HCT116 (cell line): ENCODE data around the gene COL23A1. TPM values are rescaled to one million over a fixed set of nuclear protein-coding genes. Genes with fewer than 3 reads are reported as not detected.

Source experiments
- ATAC-seq: fragments of 200-7000 bp; cut with Tn5 transposase; 2 replicates; pipeline ENCODE4 v1.9.1; 2020; ENCODE audit warnings: mild to moderate bottlenecking, moderate library complexity
- BruUV-seq: library from RNA; stranded (reverse); fragments of 400-500 nt; replicated peaks from 2 replicates; lab custom pipeline; 2021; lab: Mats Ljungman, UMichigan
- CTCF ChIA-PET: fragments of 300-600 bp; sonication (Branson Sonifier 250); formaldehyde crosslinking; loops from one replicate; lab custom pipeline; 2021; ENCODE audit warnings: antibody characterized with exemption; lab: Charles Lee
- POLR2A ChIA-PET: fragments of 300-600, 350-600 bp; sonication (Branson Sonifier 250); formaldehyde crosslinking; loops from one replicate; lab custom pipeline; 2021; ENCODE audit warnings: antibody characterized with exemption; lab: Charles Lee
- RAD21 ChIA-PET, 2 experiments: fragments of 300-600 bp; sonication (Branson Sonifier 250); formaldehyde crosslinking; loops; one replicate each; lab custom pipeline; 2023; ENCODE audit warnings: low total read pairs in 2 of 2; ENCODE audit not compliant: uncharacterized antibody in 2 of 2, unreplicated experiment in 2 of 2, low non-redundant PET in 1 of 2; lab: Charles Lee
- DNase-seq: peaks from one replicate; pipeline ENCODE4 v3.0.0-alpha.2; 2010; ENCODE audit warnings: low read depth, low spot score
- H2AFZ ChIP-seq: fragments of 200-600 bp; shearing (Covaris generic), sonication (generic); 2 replicates; pipeline ENCODE4 v1.6.1; 2017; ENCODE audit warnings: low read depth, mixed run types, mixed read lengths, antibody characterized with exemption, low read length; ENCODE audit not compliant: poor library complexity, severe bottlenecking
- H3K27ac ChIP-seq: 2 replicates; pipeline ENCODE4 v1.5.1; 2012; ENCODE audit warnings: low read depth, low read length
- H3K27me3 ChIP-seq: fragments of 200-600 bp; sonication (generic); 2 replicates; pipeline ENCODE4 v1.6.1; 2016; ENCODE audit warnings: mixed run types, low read length, mixed read lengths; ENCODE audit not compliant: insufficient read depth
- H3K36me3 ChIP-seq, 2 experiments: fragments of 200-500 bp in 1 of 2; fragments of 200-600 bp in 1 of 2; sonication (Bioruptor generic) in 1 of 2; sonication (generic) in 1 of 2; 2 replicates each; pipeline versions ENCODE4 v1.5.1 to v1.6.1; 2014 to 2016; ENCODE audit warnings: low read length in 2 of 2, inconsistent platforms in 1 of 2, mixed read lengths in 1 of 2, mixed run types in 1 of 2; ENCODE audit not compliant: insufficient read depth in 2 of 2, control insufficient read depth in 1 of 2
- H3K4me1 ChIP-seq, 2 experiments: fragments of 200-600 bp in 1 of 2; sonication (generic) in 1 of 2; 2 replicates each; pipeline versions ENCODE4 v1.5.1 to v1.6.1; 2012 to 2017; ENCODE audit warnings: low read length in 2 of 2, inconsistent platforms in 1 of 2, mild to moderate bottlenecking in 1 of 2, mixed read lengths in 1 of 2, mixed run types in 1 of 2, moderate library complexity in 1 of 2; ENCODE audit not compliant: insufficient read depth in 2 of 2, control insufficient read depth in 1 of 2
- H3K4me2 ChIP-seq: fragments of 200-600 bp; sonication (generic); 2 replicates; pipeline ENCODE4 v1.6.1; 2017; ENCODE audit warnings: mixed run types, low read length, mixed read lengths
- H3K4me3 ChIP-seq, 2 experiments: fragments of 200-600 bp in 1 of 2; sonication (generic) in 1 of 2; replicated peaks in 1 of 2; 2 replicates each; pipeline ENCODE4 v1.5.1; 2011 to 2016; ENCODE audit warnings: low read length in 2 of 2, control low read depth in 1 of 2, low read depth in 1 of 2, mild to moderate bottlenecking in 1 of 2, mixed read lengths in 1 of 2, mixed run types in 1 of 2
- H3K79me2 ChIP-seq: fragments of 200-600 bp; sonication (generic); 2 replicates; pipeline ENCODE4 v1.6.1; 2017; ENCODE audit warnings: mild to moderate bottlenecking, mixed run types, low read length, moderate library complexity, mixed read lengths; ENCODE audit not compliant: insufficient read depth
- H3K9ac ChIP-seq: fragments of 200-600 bp; sonication (generic); 2 replicates; pipeline ENCODE4 v1.6.1; 2016; ENCODE audit warnings: low read length, mixed read lengths
- H3K9me2 ChIP-seq: fragments of 200-600 bp; sonication (generic), shearing (Covaris generic); 2 replicates; pipeline ENCODE4 v1.6.1; 2017; ENCODE audit warnings: mixed run types, mild to moderate bottlenecking, moderate library complexity; ENCODE audit not compliant: insufficient read depth
- H3K9me3 ChIP-seq, 2 experiments: fragments of 200-500 bp in 1 of 2; fragments of 200-600 bp in 1 of 2; sonication (Bioruptor generic) in 1 of 2; sonication (generic) in 1 of 2; 2 replicates each; pipeline ENCODE4 v1.6.1; 2014 to 2017; ENCODE audit warnings: low read length in 2 of 2, mixed read lengths in 2 of 2, inconsistent platforms in 1 of 2, low read depth in 1 of 2, mild to moderate bottlenecking in 1 of 2, mixed run types in 1 of 2, moderate library complexity in 1 of 2; ENCODE audit not compliant: control insufficient read depth in 1 of 2, insufficient read depth in 1 of 2
- H4K20me1 ChIP-seq: fragments of 200-600 bp; sonication (generic), shearing (Covaris generic); 2 replicates; pipeline ENCODE4 v1.6.1; 2017; ENCODE audit warnings: mixed run types, mild to moderate bottlenecking, moderate library complexity; ENCODE audit not compliant: insufficient read depth
- EGR1 ChIP-seq: IDR thresholded peaks from 2 replicates; pipeline ENCODE4 v1.6.1; 2012; ENCODE audit warnings: low read depth
- ELF1 ChIP-seq: IDR thresholded peaks from 2 replicates; pipeline ENCODE4 v1.6.1; 2012; ENCODE audit warnings: low read depth, borderline replicate concordance
- EZH2 ChIP-seq: fragments of 200-600 bp; sonication (generic); IDR thresholded peaks from 2 replicates; pipeline ENCODE4 v1.6.1; 2017; ENCODE audit warnings: antibody characterized with exemption, mixed run types
- EZH2phosphoT487 ChIP-seq: fragments of 200-600 bp; IDR thresholded peaks from 2 replicates; pipeline ENCODE4 v1.6.1; 2018; ENCODE audit warnings: antibody characterized with exemption, borderline replicate concordance
- FOSL1 ChIP-seq: IDR thresholded peaks from 2 replicates; pipeline ENCODE4 v1.6.1; 2012; ENCODE audit warnings: low read depth
- POLR2A ChIP-seq: IDR thresholded peaks from 2 replicates; pipeline ENCODE4 v1.7.0; 2011; ENCODE audit warnings: borderline replicate concordance; ENCODE audit not compliant: insufficient read depth, insufficient read length; ENCODE audit errors: extremely low read depth
- POLR2AphosphoS5 ChIP-seq: IDR thresholded peaks from 2 replicates; pipeline ENCODE4 v1.6.1; 2011; ENCODE audit warnings: mild to moderate bottlenecking, low read depth, low read length, moderate library complexity
- RAD21 ChIP-seq: IDR thresholded peaks from 2 replicates; pipeline ENCODE4 v1.6.1; 2012; ENCODE audit warnings: low read depth, mild to moderate bottlenecking
- SIN3A ChIP-seq: IDR thresholded peaks from 2 replicates; pipeline ENCODE4 v1.6.1; 2012; ENCODE audit warnings: low read depth
- SP1 ChIP-seq: IDR thresholded peaks from 2 replicates; pipeline ENCODE4 v1.6.1; 2012; ENCODE audit warnings: low read depth
- SRF ChIP-seq: IDR thresholded peaks from 2 replicates; pipeline ENCODE4 v1.6.1; 2012; ENCODE audit warnings: low read depth
- YY1 ChIP-seq: IDR thresholded peaks from 2 replicates; pipeline ENCODE4 v1.6.1; 2011; ENCODE audit warnings: low read length, low read depth, moderate library complexity, mild to moderate bottlenecking; ENCODE audit not compliant: insufficient replicate concordance; ENCODE audit errors: extremely low read depth
- ZFX ChIP-seq: fragments of 450-650 bp; IDR thresholded peaks from 2 replicates; pipeline ENCODE4 v1.6.1; 2017
- ZNF274 ChIP-seq: fragments of 200-500 bp; sonication (Bioruptor generic); IDR thresholded peaks from 2 replicates; pipeline ENCODE4 v1.6.1; 2014; ENCODE audit warnings: mild to moderate bottlenecking, low read depth, low read length, inconsistent platforms
- intact Hi-C: fragments of 100-400 bp; cut with micrococcal nuclease; formaldehyde crosslinking; loops from 2 replicates; pipeline ENCODE4 v1.10.0; 2022
- total RNA-seq: library from RNA; stranded (reverse); gene quantifications from one replicate; pipeline ENCODE4 v1.2.1, GENCODE V29; 2021; ENCODE audit not compliant: unreplicated experiment
- TF ChIP-seq, protein P1 (sequence below): IDR thresholded peaks from 2 replicates; pipeline ENCODE4 v1.6.1; 2012
- TF ChIP-seq, protein P2 (sequence below): IDR thresholded peaks from 2 replicates; pipeline ENCODE4 v1.6.1; 2011; ENCODE audit warnings: mild to moderate bottlenecking, low read length, moderate library complexity; ENCODE audit not compliant: insufficient replicate concordance; ENCODE audit errors: extremely low read depth
- TF ChIP-seq, protein P3 (sequence below): IDR thresholded peaks from 2 replicates; pipeline ENCODE4 v1.6.1; 2012; ENCODE audit warnings: low read depth
- TF ChIP-seq, protein P4 (sequence below): IDR thresholded peaks from 2 replicates; pipeline ENCODE4 v1.6.1; 2012

Gene COL23A1
- total RNA-seq, 1 experiment from 2014 or later: not detected

DNA sequence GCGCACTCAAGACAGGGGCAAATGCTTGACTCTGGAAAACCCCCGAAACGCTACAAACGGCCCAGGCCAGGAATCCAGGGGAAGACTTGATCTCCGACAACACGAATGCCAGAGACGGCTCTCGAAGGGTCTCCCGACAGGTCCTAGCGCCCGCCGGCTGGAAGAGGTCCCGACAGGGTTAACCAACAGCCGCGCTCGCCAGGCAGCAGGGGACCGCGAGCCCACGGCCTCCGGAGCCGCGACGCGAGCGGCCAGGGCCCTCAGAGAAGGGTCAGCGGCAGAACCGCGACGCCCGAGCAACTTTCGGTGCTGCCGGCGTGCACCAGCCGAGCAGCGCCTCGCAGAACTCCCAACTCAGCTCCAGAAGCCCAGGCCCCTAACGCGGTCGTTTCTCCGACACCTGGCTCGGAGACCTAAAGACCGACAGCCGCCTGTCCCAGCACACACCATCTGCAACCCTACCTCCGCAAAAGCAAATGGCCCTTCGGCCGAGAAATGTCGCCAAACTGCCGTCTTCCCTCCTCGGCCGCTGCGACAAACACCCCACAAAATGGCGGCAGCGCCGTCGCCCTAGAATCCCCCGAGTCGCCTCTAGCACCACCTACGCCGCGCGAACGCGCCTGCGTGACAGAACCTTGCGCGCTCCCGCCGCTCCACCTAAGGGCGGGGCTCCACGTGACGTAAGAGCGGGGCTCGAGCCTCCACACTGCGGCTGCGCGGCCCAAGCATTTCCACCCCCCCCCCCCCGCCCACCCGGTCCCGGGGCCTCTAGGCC, 36.5 kb upstream of the COL23A1 start, which contains the start of gene CLK4:
Gene CLK4 (minus strand): TSS at position 567 of the 775 bp plus-strand sequence. CDS start 3,634 bp downstream, outside the sequence.
- TSS peak; percentile 73 for BruUV-seq

More for the DNA sequence above, 36.5 kb upstream of the COL23A1 start, which contains the start of gene CLK4:
- intact Hi-C loops: loop anchor here (5.0 to 10.0 kb wide), 3 partner anchors 106 to 549 kb away; partner anchors contain the start of genes ZNF354A and ZNF354B
- H3K4me3 ChIP-seq: peak within 1 kb of the TSS; percentile 86 to 94
- H3K36me3 ChIP-seq: peaks cover 10 to 14% of the 10 kb centered on the region in 2 experiments; a peak in 3 of 4 replicates
- peak within 1 kb of the TSS; percentile 84 for H3K27ac ChIP-seq
- CTCF ChIA-PET: no interaction called here
- TF ChIP-seq FOSL1 (peak; percentile 74), SIN3A (no peak; the same call in 1 of the 2 replicates), ELF1 (no peak), POLR2A (peak; percentile 77), SRF (no peak), EZH2 (no peak), EZH2phosphoT487 (no peak), RAD21 (no peak), ZNF274 (no peak), POLR2AphosphoS5 (peak; percentile 91), SP1 (peak; percentile 26; the same call in 1 of the 2 replicates), EGR1 (peak; percentile 68; the same call in 1 of the 2 replicates), ZFX (peak; percentile 86), YY1 (peak; percentile 92)
- TF ChIP-seq, protein P1, sequence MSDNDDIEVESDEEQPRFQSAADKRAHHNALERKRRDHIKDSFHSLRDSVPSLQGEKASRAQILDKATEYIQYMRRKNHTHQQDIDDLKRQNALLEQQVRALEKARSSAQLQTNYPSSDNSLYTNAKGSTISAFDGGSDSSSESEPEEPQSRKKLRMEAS: peak; percentile 63
- TF ChIP-seq, protein P2, sequence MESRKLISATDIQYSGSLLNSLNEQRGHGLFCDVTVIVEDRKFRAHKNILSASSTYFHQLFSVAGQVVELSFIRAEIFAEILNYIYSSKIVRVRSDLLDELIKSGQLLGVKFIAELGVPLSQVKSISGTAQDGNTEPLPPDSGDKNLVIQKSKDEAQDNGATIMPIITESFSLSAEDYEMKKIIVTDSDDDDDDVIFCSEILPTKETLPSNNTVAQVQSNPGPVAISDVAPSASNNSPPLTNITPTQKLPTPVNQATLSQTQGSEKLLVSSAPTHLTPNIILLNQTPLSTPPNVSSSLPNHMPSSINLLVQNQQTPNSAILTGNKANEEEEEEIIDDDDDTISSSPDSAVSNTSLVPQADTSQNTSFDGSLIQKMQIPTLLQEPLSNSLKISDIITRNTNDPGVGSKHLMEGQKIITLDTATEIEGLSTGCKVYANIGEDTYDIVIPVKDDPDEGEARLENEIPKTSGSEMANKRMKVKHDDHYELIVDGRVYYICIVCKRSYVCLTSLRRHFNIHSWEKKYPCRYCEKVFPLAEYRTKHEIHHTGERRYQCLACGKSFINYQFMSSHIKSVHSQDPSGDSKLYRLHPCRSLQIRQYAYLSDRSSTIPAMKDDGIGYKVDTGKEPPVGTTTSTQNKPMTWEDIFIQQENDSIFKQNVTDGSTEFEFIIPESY: no peak
- TF ChIP-seq, protein P3, sequence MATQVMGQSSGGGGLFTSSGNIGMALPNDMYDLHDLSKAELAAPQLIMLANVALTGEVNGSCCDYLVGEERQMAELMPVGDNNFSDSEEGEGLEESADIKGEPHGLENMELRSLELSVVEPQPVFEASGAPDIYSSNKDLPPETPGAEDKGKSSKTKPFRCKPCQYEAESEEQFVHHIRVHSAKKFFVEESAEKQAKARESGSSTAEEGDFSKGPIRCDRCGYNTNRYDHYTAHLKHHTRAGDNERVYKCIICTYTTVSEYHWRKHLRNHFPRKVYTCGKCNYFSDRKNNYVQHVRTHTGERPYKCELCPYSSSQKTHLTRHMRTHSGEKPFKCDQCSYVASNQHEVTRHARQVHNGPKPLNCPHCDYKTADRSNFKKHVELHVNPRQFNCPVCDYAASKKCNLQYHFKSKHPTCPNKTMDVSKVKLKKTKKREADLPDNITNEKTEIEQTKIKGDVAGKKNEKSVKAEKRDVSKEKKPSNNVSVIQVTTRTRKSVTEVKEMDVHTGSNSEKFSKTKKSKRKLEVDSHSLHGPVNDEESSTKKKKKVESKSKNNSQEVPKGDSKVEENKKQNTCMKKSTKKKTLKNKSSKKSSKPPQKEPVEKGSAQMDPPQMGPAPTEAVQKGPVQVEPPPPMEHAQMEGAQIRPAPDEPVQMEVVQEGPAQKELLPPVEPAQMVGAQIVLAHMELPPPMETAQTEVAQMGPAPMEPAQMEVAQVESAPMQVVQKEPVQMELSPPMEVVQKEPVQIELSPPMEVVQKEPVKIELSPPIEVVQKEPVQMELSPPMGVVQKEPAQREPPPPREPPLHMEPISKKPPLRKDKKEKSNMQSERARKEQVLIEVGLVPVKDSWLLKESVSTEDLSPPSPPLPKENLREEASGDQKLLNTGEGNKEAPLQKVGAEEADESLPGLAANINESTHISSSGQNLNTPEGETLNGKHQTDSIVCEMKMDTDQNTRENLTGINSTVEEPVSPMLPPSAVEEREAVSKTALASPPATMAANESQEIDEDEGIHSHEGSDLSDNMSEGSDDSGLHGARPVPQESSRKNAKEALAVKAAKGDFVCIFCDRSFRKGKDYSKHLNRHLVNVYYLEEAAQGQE: no peak
- TF ChIP-seq, protein P4, sequence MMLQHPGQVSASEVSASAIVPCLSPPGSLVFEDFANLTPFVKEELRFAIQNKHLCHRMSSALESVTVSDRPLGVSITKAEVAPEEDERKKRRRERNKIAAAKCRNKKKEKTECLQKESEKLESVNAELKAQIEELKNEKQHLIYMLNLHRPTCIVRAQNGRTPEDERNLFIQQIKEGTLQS: no peak
- peak within 1 kb of the TSS; percentile 94 for H3K9ac ChIP-seq
- H3K4me1 ChIP-seq: peaks cover 11 to 30% of the 10 kb centered on the region in 2 experiments
- H2AFZ ChIP-seq: peak within 1 kb of the TSS; percentile 80
- no peaks in the 10 kb centered on the region for H4K20me1 ChIP-seq
- H3K9me3 ChIP-seq: no peaks in the 10 kb centered on the region
- H3K4me2 ChIP-seq: peak within 1 kb of the TSS; percentile 79
- no peaks in the 10 kb centered on the region for H3K27me3 ChIP-seq
- peaks cover 50% of the 10 kb centered on the region for H3K79me2 ChIP-seq
- POLR2A ChIA-PET: no interaction called here
- RAD21 ChIA-PET: no interaction called here
- ATAC-seq (peak; percentile 91), DNase-seq (peak; percentile 88)
- no peaks in the 10 kb centered on the region for H3K9me2 ChIP-seq
